Epithelial cell of alveolus of lung (primary cell): Measurements from ENCODE around the gene REELD1. TPM values are rescaled to one million over a fixed set of nuclear protein-coding genes. Genes with fewer than 3 reads are reported as not detected.

Source experiments
- total RNA-seq: library from RNA; depleted of rRNA; stranded (reverse); fragments of >200 nt; gene quantifications from 2 replicates; pipeline ENCODE4 v1.2.1, GENCODE V29; 2015

The REELD1 gene
- not detected in 2 replicates for total RNA-seq

DNA sequence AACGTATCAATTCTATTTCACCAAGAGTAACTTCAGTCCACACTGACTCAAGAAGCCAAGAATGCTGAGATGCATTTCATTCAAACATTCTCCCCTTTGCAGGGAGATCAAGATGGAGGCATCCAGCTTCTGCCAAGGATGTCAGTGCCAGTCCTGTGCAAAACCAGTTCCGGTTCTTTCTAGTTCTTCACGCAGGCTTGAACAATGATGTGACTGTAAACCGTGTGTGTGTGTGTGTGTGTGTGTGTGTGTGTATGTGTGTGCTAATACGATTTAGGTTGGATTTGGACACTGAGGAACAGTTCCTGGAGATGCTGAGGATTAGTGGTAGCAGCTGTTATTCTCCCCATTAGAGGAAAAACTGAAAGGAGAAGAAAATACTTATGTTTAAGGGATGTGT is at the start of gene REELD1:
REELD1 (plus strand) TSS at position 301 of the 400 bp plus-strand sequence. CDS start 2,415 bp downstream, outside the sequence.

DNA sequence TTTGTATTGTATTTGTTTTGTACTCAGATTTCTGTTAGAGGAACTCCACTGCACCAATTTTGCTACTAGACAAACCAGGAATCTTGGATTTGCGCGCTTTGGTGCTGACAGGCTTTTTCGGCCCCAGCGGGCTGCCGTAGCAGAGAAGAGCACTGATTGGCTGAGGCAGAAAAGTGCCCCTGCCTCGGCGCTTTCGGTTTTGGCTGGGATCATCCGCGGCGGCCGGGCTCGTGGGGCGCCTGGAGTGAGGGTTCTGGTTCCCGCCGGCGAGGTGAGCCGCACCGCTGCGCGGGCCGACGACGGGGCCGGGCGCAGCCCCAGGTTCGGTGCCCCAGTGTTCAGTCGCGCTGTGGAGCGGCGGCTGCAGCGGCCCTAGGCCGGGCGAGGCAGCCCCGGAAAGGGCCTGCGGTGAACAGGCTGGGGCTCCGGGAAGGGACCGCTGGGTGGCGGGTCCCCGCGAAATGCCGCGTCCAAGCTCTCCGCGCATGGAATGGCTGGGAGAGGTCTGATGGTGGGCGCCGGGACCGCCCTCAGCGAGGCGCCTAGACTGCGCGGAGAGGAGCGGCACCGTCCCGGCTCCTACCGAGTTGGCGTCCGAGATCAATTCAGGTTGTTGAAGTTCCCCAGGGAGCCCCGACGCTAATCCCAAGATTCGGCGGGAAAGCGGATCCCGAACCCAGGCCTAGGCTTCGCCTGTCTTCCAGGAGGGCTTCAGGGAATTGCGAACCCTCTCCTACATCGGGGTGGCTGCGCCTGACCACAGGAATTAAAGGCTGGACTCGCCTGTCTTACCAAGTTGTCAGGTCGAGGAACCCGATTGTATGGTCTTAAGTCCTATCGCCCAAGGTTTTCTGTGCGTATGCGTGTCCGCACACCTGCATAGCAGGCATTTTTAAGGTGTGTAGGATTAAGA is 38.5 kb upstream of the REELD1 start, which contains the start of gene LSM6:
LSM6 (plus strand) TSS at position 178 of the 913 bp plus-strand sequence. CDS start 7,204 bp downstream, outside the sequence.

Other genes with a start within 250 kb of the REELD1 start
- gene LSM6, start 38.8 kb upstream of the REELD1 start, total RNA-seq: 21.6 and 26.5 TPM in 2 replicates